Stimulated activated naive CD8-positive, alpha-beta T cell treated with anti-CD3 and anti-CD28 coated beads, Interleukin-15, Interleukin-2, amounts not matched to agents 100 ng/mL and 50 ng/mL, for 24 hours (primary cell): Measurements from ENCODE around the gene LPAR2.

Source experiments
- H3K27ac Mint-ChIP-seq: one replicate; pipeline ENCODE4 v1.8.0; 2021; ENCODE audit warnings: mild to moderate bottlenecking, mixed read lengths
- H3K27me3 Mint-ChIP-seq: one replicate; pipeline ENCODE4 v1.8.0; 2021; ENCODE audit warnings: mixed read lengths
- H3K36me3 Mint-ChIP-seq: one replicate; pipeline ENCODE4 v1.8.0; 2021; ENCODE audit warnings: low read depth, mixed read lengths
- H3K4me1 Mint-ChIP-seq: one replicate; pipeline ENCODE4 v1.8.0; 2021; ENCODE audit warnings: low read depth, mixed read lengths
- H3K4me3 Mint-ChIP-seq: one replicate; pipeline ENCODE4 v1.8.0; 2021; ENCODE audit warnings: mild to moderate bottlenecking, mixed read lengths
- H3K9me3 Mint-ChIP-seq: one replicate; pipeline ENCODE4 v1.8.0; 2021; ENCODE audit warnings: mixed read lengths

LPAR2 gene

DNA sequence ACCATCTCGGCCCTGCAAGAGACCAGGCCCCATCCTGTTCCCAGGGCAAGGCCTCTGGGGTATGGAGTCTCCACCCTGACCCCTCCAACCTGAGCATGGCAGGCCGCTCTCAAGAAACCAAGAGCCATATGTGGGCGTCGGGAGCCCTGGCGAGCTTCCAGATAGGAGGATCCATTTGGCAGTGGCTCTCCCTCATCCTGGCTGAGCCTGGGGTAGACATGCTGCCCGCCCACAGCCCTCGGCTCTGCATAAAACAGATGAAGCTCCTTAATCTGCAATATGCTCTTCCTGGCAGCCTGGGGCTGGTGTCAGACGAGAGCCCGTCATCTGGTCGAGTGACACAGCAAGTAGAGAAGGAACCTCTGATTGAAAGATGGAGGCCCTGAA lies 29.4 kb upstream of the LPAR2 start:
- H3K27me3 Mint-ChIP-seq = no peaks in the 10 kb centered on the region
- no peak overlapping the region for H3K27ac Mint-ChIP-seq
- no peaks in the 10 kb centered on the region for H3K9me3 Mint-ChIP-seq
- H3K4me1 Mint-ChIP-seq = peaks cover 16% of the 10 kb centered on the region
- peaks cover 58% of the 10 kb centered on the region for H3K36me3 Mint-ChIP-seq
- H3K4me3 Mint-ChIP-seq = no peak overlapping the region

DNA sequence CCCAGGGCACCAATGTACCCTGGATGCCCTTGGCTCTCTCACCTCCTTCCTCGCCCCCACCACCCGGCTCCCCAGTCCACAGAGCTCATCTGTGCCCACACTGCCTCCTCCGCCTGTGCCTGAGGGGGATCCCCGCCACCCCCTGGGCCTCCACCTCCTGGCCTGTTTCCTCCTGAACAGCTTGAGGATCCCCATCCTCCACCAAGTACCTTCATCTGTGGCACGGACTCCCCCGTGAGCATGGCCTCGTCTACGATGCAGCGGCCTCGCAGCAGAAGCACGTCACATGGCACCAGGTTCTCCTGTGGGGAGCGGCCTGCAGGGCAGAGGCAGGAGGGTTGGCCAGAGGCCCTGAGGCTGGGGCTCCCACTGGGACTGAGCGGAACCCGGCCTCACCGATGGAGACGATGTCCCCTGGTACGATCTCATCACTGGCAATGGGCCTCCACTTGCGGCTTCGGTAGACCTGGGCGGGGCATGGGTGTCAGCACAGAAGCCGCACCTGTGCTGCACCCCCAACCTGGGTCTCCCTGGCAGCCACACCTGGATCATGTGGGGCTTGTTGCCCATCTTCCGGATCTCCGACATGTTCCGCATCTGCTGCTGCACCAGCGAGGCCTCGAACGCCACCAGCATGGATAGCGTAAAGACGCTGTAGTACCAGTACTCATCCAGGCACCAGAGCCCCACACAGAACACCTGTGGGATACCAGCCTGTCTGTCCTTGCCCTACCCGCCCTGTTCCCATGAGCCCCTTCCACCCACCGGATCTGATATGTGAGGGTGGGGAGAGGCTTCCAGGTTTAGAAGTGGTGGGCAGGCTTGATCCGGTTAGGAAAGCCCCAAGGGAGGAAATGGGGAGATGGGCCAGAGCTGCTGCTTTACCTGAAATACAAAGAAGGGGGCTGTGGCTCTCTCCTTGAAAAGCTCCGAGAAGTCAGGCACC lies 28.7 kb upstream of the LPAR2 start:
- H3K4me1 Mint-ChIP-seq = peaks cover 9% of the 10 kb centered on the region
- peaks cover 57% of the 10 kb centered on the region for H3K36me3 Mint-ChIP-seq
- H3K27me3 Mint-ChIP-seq = no peaks in the 10 kb centered on the region
- H3K9me3 Mint-ChIP-seq = no peaks in the 10 kb centered on the region
- H3K27ac Mint-ChIP-seq = no peak overlapping the region
- no peak overlapping the region for H3K4me3 Mint-ChIP-seq

DNA sequence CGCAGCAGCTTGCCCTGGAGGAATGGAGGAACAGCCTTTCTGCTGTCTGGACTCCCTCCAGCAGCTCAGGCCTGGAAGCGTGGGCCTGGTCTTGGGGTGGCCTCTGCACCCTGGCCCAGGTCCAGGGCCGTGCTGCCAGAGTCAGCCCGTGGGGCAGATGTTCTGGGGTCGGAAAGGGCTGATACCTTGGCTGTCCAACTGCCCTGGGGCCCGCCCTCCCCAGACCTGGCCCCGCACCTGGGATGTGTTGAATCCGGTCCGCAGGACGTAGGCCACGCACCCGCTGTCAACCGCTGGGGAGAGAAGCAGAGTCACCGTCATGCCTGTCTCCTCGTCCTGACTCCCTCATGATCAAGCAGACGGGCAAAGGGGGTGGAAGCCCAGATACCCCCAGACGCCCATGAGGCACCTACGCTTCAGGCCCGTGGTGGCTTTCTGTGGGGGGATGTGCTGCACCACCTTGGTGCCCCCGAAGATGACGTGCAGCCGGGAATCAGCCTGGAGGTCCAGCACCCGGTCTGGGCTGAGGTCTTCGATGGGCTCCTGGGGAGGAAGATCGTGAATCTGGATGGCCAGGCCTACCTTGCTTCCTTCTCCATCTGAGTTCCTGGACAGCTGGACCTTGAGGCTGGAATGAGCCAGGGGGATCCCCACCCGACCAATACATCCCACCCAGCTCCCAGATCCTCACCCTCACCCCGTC lies 27.8 kb upstream of the LPAR2 start:
- Mint-ChIP-seq H3K27me3 (no peaks in the 10 kb centered on the region), H3K4me3 (no peak overlapping the region), H3K9me3 (no peaks in the 10 kb centered on the region), H3K36me3 (peaks cover 50% of the 10 kb centered on the region), H3K4me1 (peaks cover under 1% of the 10 kb centered on the region), H3K27ac (no peak overlapping the region)

DNA sequence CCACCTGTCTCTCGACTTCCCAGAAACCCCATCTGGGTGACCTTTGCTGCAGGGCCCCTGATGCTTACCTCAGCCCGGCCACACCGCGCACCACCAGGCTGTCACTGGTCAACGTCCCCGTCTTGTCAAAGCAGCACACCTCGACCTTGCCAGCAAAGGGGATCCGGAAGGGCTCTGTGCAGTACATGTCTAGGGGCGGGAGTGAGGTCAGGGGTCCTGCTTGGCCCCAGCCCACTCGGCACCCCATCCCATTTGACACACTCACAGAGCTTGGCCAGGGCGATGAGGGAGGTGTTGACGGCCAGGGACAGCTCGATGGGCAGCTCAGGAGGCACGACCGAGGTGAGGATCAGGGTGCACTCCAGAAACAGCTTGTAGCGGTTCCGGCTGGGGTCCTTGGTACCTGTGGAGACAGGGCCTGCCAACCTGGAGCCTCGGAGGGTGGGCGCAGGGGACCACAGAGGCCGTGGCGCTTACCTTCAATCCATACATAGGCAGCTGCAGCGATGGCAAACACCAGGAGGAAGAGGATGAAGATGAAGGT lies 27.1 kb upstream of the LPAR2 start:
- H3K36me3 Mint-ChIP-seq = peaks cover 50% of the 10 kb centered on the region
- H3K9me3 Mint-ChIP-seq = no peaks in the 10 kb centered on the region
- H3K4me3 Mint-ChIP-seq = no peak overlapping the region
- no peaks in the 10 kb centered on the region for H3K4me1 Mint-ChIP-seq
- no peak overlapping the region for H3K27ac Mint-ChIP-seq
- no peaks in the 10 kb centered on the region for H3K27me3 Mint-ChIP-seq

DNA sequence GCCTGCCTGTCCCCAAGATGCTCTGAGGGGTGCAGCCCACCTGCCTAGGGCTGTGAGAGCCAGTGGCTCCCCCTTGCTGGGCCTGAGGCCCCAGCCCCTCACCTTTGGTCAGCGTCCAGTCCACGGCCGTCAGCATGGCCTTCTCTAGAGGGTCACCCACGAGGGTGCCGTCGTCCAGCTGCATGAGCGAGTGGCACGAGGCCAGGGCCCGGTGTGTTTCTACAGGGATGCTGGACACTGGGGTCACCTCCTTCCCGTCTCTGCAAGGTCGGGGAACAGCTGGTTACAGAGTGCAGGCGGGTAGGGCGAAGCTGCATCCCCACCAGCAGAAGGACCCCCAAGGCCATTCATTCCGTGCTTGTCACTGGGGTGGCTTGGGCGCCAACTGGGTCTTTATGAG lies 26.4 kb upstream of the LPAR2 start:
- no peaks in the 10 kb centered on the region for H3K27me3 Mint-ChIP-seq
- no peak overlapping the region for H3K4me3 Mint-ChIP-seq
- peaks cover 51% of the 10 kb centered on the region for H3K36me3 Mint-ChIP-seq
- H3K4me1 Mint-ChIP-seq = no peaks in the 10 kb centered on the region
- H3K9me3 Mint-ChIP-seq = no peaks in the 10 kb centered on the region
- no peak overlapping the region for H3K27ac Mint-ChIP-seq

- Mint-ChIP-seq H3K27me3 (no peaks in the 10 kb centered on the region), H3K9me3 (no peaks in the 10 kb centered on the region), H3K27ac (no peak overlapping the region), H3K36me3 (peaks cover 51% of the 10 kb centered on the region), H3K4me3 (no peak overlapping the region), H3K4me1 (no peaks in the 10 kb centered on the region)
Observed at GRCh38 chr19:19653597-19654147, 25.7 kb upstream of the LPAR2 start.

GRCh38 chr19:19652482-19653295 lies 24.7 kb upstream of the LPAR2 start:
- Mint-ChIP-seq H3K27ac (no peak overlapping the region), H3K4me1 (no peaks in the 10 kb centered on the region), H3K27me3 (no peaks in the 10 kb centered on the region), H3K9me3 (no peaks in the 10 kb centered on the region), H3K4me3 (no peak overlapping the region), H3K36me3 (peaks cover 50% of the 10 kb centered on the region)

GRCh38 chr19:19651076-19651475 lies 23.1 kb upstream of the LPAR2 start:
- Mint-ChIP-seq H3K27me3 (no peaks in the 10 kb centered on the region), H3K27ac (no peak overlapping the region), H3K36me3 (peaks cover 42% of the 10 kb centered on the region), H3K4me1 (no peaks in the 10 kb centered on the region), H3K4me3 (no peak overlapping the region), H3K9me3 (no peaks in the 10 kb centered on the region)

- peaks cover 39% of the 10 kb centered on the region for H3K36me3 Mint-ChIP-seq
- H3K27ac Mint-ChIP-seq = no peak overlapping the region
- H3K4me1 Mint-ChIP-seq = no peaks in the 10 kb centered on the region
- H3K27me3 Mint-ChIP-seq = no peaks in the 10 kb centered on the region
- H3K9me3 Mint-ChIP-seq = no peaks in the 10 kb centered on the region
- H3K4me3 Mint-ChIP-seq = no peak overlapping the region
Observed at GRCh38 chr19:19650331-19650730, 22.3 kb upstream of the LPAR2 start.

DNA sequence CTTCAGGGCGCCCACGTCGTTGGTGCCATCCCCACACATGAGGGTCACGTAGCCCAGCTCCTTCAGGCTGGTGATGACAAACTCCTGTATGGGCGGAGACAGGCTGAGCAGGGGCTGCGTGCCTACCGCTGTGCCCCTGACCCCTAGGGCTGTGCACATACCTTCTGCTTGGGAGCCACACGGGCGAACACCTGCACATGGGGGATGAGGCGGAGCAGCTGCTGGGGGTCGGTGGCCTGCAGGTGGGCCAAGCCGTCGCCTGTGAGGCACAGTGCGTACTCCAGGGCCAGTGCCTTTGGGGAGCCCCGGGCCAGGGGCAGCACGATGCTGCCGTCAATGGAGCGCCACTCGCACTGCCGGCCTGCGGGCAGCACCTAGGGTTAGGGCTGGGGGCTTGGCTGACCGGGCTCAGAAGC lies 21.6 kb upstream of the LPAR2 start:
- Mint-ChIP-seq H3K36me3 (peaks cover 36% of the 10 kb centered on the region), H3K9me3 (no peaks in the 10 kb centered on the region), H3K27ac (no peak overlapping the region), H3K4me3 (no peak overlapping the region), H3K27me3 (no peaks in the 10 kb centered on the region), H3K4me1 (no peaks in the 10 kb centered on the region)

GRCh38 chr19:19649155-19649554 lies 21.1 kb upstream of the LPAR2 start:
- no peak overlapping the region for H3K27ac Mint-ChIP-seq

GRCh38 chr19:19647037-19647835 lies 19.2 kb upstream of the LPAR2 start:
- no peaks in the 10 kb centered on the region for H3K9me3 Mint-ChIP-seq
- H3K36me3 Mint-ChIP-seq = peaks cover 29% of the 10 kb centered on the region
- no peaks in the 10 kb centered on the region for H3K27me3 Mint-ChIP-seq
- H3K27ac Mint-ChIP-seq = no peak overlapping the region
- no peak overlapping the region for H3K4me3 Mint-ChIP-seq
- peaks cover 7% of the 10 kb centered on the region for H3K4me1 Mint-ChIP-seq

More at GRCh38 chr19:19649155-19649554, 21.1 kb upstream of the LPAR2 start:
- Mint-ChIP-seq H3K27me3 (no peaks in the 10 kb centered on the region), H3K4me3 (no peak overlapping the region), H3K36me3 (peaks cover 37% of the 10 kb centered on the region), H3K4me1 (no peaks in the 10 kb centered on the region), H3K9me3 (no peaks in the 10 kb centered on the region)

GRCh38 chr19:19645233-19645870 lies 17.3 kb upstream of the LPAR2 start:
- H3K27me3 Mint-ChIP-seq = no peaks in the 10 kb centered on the region
- peaks cover 11% of the 10 kb centered on the region for H3K4me1 Mint-ChIP-seq
- peaks cover 26% of the 10 kb centered on the region for H3K36me3 Mint-ChIP-seq
- no peaks in the 10 kb centered on the region for H3K9me3 Mint-ChIP-seq
- no peak overlapping the region for H3K27ac Mint-ChIP-seq
- H3K4me3 Mint-ChIP-seq = no peak overlapping the region
